ENCODE data around the gene TRIM2. TPM values are rescaled to one million over a fixed set of nuclear protein-coding genes. Genes with fewer than 3 reads are reported as not detected.
A peak's percentile ranks its signal among the peaks of the same experiment; 100 is the strongest.

Gene TRIM2
- total RNA-seq, 8 experiments from 2014 or later, result 41.9 to 184 (median 133) TPM

GRCh38 chr4:153261461-153261860, 57.2 kb downstream of the TRIM2 start:
- H3K4me3 ChIP-seq, result peak overlapping the region in 3 of 5 donors; percentile 41 to 64 (median 43)
- H3K27ac ChIP-seq, result peak overlapping the region; percentile 59 to 73
- WGBS, 10 experiments, result 27 to 100% (median 100%) methylated on average over 1 to 2 of the region's 2 CpGs; no CpG with 5 or more reads in 1 of the 10 experiments
- in situ Hi-C loops (cut with MboI; ENCODE audit: low pct_unique_long_range_greater_than_20kb in 2 of 9, low sequenced_read_pairs in 9 of 9, unreplicated experiment in 9 of 9), result loop anchor here in 1 of 9 experiments (25.0 kb wide), 1 partner anchor 99 kb away; no protein-coding TSS in a partner anchor
- peaks cover 21% of the 10 kb centered on the region in 2 donors for H3K4me1 ChIP-seq (replicated peaks in 1 of 2)
- ATAC-seq (replicated peaks in 6 of 8), result no peak

- WGBS, 10 experiments, result 6 to 100% (median 80%) methylated on average over 1 to 2 of the region's 2 CpGs
- in situ Hi-C loops (cut with MboI; ENCODE audit: low pct_unique_long_range_greater_than_20kb in 2 of 9, low sequenced_read_pairs in 9 of 9, unreplicated experiment in 9 of 9), result loop anchor here in 1 of 9 experiments (25.0 kb wide), 1 partner anchor 100 kb away; no protein-coding TSS in a partner anchor
- H3K27ac ChIP-seq, result no peak overlapping the region
- peak overlapping the region in 2 of 5 donors; percentile 41 to 64 for H3K4me3 ChIP-seq
- ATAC-seq (replicated peaks in 6 of 8), result no peak
- H3K4me1 ChIP-seq (replicated peaks in 1 of 2), result peaks cover 17 to 19% of the 10 kb centered on the region in 2 donors
These were observed 57.7 kb downstream of the TRIM2 start for GRCh38 chr4:153261914-153262313.

DNA sequence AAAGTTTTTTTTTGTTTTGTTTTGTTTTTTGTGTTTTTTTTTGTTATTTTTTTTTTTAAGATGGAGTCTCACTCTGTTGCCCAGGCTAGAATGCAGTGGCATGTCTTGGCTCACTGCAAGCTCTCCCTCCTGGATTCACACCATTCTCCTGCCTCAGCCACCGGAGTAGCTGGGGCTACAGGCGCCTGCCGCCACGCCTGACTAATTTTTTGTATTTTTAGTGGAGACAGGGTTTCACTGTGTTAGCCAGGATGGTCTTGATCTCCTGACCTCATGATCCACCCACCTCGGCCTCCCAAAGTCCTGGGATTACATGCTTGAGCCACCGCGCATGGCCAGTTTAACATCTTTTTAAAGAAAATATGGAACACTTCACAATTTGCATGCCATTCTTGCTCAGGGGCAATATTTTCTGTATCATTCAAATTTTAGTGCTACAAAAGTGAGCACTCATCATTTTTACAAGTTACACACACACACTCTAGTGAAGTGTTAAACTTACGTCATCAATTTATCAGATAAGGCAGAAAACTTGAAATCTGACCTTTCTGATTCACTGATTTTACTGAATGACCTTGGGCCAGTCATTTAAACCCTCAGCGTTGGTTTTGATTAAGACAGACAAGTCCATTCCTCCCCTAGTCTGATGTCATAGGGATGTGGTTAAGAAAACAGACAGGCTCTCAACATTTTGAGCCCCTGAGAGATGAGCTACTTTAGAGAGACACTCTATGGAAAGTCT, 61.2 kb downstream of the TRIM2 start:
- no peak overlapping the region for H3K4me3 ChIP-seq
- 30 to 92% (median 84%) methylated on average over 2 to 5 of the region's 9 CpGs for WGBS, 10 experiments
- peaks cover 31 to 37% of the 10 kb centered on the region in 2 donors for H3K4me1 ChIP-seq (replicated peaks in 1 of 2)
- ATAC-seq (replicated peaks in 6 of 8), result peak in 1 of 8 experiments; percentile 20
- H3K27ac ChIP-seq, result no peak overlapping the region
- in situ Hi-C loops (cut with MboI; ENCODE audit: low pct_unique_long_range_greater_than_20kb in 2 of 9, low sequenced_read_pairs in 9 of 9, unreplicated experiment in 9 of 9), result loop anchor here in 1 of 9 experiments (25.0 kb wide), 1 partner anchor 103 kb away; no protein-coding TSS in a partner anchor

DNA sequence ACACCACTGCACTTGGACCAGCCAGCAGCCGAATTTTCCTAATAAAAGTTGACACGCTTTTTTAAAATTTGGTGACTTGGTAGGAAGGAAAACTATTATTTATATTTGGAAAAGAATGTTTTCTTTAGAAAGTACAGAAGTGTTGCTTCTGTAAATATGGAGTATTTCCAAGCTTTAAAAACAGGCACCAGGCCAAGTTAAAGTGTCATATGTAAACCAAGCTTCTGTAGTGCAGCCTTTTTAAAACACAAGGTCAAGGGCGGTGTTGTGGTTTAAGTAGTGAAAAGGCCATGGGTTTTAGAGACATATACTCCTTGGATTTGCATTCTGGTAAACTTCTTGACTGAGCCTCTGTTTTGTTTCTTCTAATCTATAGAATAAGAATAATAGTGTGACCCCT, 62.7 kb downstream of the TRIM2 start:
- no peak overlapping the region for H3K27ac ChIP-seq
- WGBS, 10 experiments, result 92 to 100% (median 100%) methylated on average over 1 to 3 of the region's 3 CpGs; no CpG with 5 or more reads in 1 of the 10 experiments
- H3K4me3 ChIP-seq, result no peak overlapping the region
- in situ Hi-C loops (cut with MboI; ENCODE audit: low pct_unique_long_range_greater_than_20kb in 2 of 9, low sequenced_read_pairs in 9 of 9, unreplicated experiment in 9 of 9), result loop anchor here in 1 of 9 experiments (25.0 kb wide), 1 partner anchor 105 kb away; no protein-coding TSS in a partner anchor
- peak in 1 of 8 experiments; percentile 45 for ATAC-seq (replicated peaks in 6 of 8)
- peaks cover 19 to 23% of the 10 kb centered on the region in 2 donors for H3K4me1 ChIP-seq (replicated peaks in 1 of 2)

- H3K4me1 ChIP-seq (replicated peaks in 1 of 2), result peaks cover 19 to 20% of the 10 kb centered on the region in 2 donors
- H3K27ac ChIP-seq, result no peak overlapping the region
- no peak overlapping the region for H3K4me3 ChIP-seq
- 82 to 100% (median 91%) methylated on average over 1 to 7 of the region's 7 CpGs; no CpG with 5 or more reads in 1 of the 10 experiments for WGBS, 10 experiments
- in situ Hi-C loops (cut with MboI; ENCODE audit: low pct_unique_long_range_greater_than_20kb in 2 of 9, low sequenced_read_pairs in 9 of 9, unreplicated experiment in 9 of 9), result loop anchor here in 1 of 9 experiments (25.0 kb wide), 1 partner anchor 106 kb away; no protein-coding TSS in a partner anchor
- ATAC-seq (replicated peaks in 6 of 8), result no peak
These were observed 63.6 kb downstream of the TRIM2 start for GRCh38 chr4:153267890-153268289.

- Histone ChIP-seq H3K4me3 (no peak overlapping the region), H3K27ac (no peak overlapping the region), H3K4me1 (replicated peaks in 1 of 2) (peaks cover 19 to 20% of the 10 kb centered on the region in 2 donors)
- in situ Hi-C loops (cut with MboI; ENCODE audit: low pct_unique_long_range_greater_than_20kb in 2 of 9, low sequenced_read_pairs in 9 of 9, unreplicated experiment in 9 of 9), result loop anchor here in 1 of 9 experiments (25.0 kb wide), 1 partner anchor 106 kb away; no protein-coding TSS in a partner anchor
- ATAC-seq (replicated peaks in 6 of 8), result no peak
- 60 to 100% (median 78%) methylated on average over 1 to 4 of the region's 4 CpGs for WGBS, 10 experiments
These were observed 64.1 kb downstream of the TRIM2 start for GRCh38 chr4:153268295-153268694.

DNA sequence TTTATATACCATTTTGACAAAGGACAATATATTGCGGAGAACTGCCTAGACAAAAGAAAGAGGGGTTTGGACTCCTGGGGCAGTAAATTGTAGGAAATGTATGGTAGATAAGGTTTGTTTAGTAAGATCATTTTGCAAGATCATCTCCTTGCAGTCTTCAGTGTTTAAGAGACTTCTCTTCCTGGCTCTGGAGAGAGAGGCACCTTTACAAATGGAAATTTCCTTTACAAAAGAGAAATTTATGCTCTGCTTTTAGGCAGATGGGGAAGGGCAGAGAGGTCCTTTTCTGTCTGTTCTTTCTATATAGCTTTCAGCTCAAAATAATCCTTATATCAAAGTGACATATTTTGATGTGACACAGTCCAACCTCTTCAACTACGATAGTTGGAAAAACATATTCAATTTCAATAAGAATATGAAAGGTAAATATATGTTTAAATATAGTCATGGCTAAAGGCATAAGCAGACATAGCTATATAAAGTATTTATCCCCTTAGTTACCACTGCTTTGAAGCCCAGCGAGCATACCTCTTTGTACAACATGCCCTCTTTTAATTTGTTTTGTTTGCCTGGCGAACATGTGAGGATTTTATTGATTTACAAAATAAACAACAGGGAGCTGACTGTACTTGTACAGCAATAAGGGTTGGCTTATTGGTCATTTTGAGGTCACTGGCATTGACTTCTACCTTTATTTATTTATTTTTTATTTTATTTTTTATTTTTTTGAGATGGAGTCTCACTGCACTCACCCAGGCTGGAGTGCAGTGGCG, 65.2 kb downstream of the TRIM2 start:
- H3K4me3 ChIP-seq, result no peak overlapping the region

GRCh38 chr4:153270361-153270760, 66.1 kb downstream of the TRIM2 start:
- WGBS, 10 experiments, result 67 to 100% (median 93%) methylated on average over 1 to 6 of the region's 6 CpGs
- Histone ChIP-seq H3K27ac (no peak overlapping the region), H3K4me3 (no peak overlapping the region), H3K4me1 (replicated peaks in 1 of 2) (peaks cover 17 to 23% of the 10 kb centered on the region in 2 donors)
- no peak for ATAC-seq (replicated peaks in 6 of 8)
- in situ Hi-C loops (cut with MboI; ENCODE audit: low pct_unique_long_range_greater_than_20kb in 2 of 9, low sequenced_read_pairs in 9 of 9, unreplicated experiment in 9 of 9), result loop anchor here in 1 of 9 experiments (25.0 kb wide), 1 partner anchor 108 kb away; no protein-coding TSS in a partner anchor

More for the DNA sequence above, 65.2 kb downstream of the TRIM2 start:
- WGBS, 10 experiments, result 29 to 100% (median 74%) methylated on average over 1 to 5 of the region's 5 CpGs
- peaks cover 17 to 21% of the 10 kb centered on the region in 2 donors for H3K4me1 ChIP-seq (replicated peaks in 1 of 2)
- peak in 3 of 8 experiments; percentile 15 to 32 (median 19) for ATAC-seq (replicated peaks in 6 of 8)
- H3K27ac ChIP-seq, result no peak overlapping the region
- in situ Hi-C loops (cut with MboI; ENCODE audit: low pct_unique_long_range_greater_than_20kb in 2 of 9, low sequenced_read_pairs in 9 of 9, unreplicated experiment in 9 of 9), result loop anchor here in 1 of 9 experiments (25.0 kb wide), 1 partner anchor 107 kb away; no protein-coding TSS in a partner anchor

GRCh38 chr4:153271820-153272219, 67.6 kb downstream of the TRIM2 start:
- in situ Hi-C loops (cut with MboI; ENCODE audit: low pct_unique_long_range_greater_than_20kb in 2 of 9, low sequenced_read_pairs in 9 of 9, unreplicated experiment in 9 of 9), result loop anchor here in 1 of 9 experiments (25.0 kb wide), 1 partner anchor 110 kb away; no protein-coding TSS in a partner anchor
- H3K27ac ChIP-seq, result no peak overlapping the region
- peaks cover 17 to 23% of the 10 kb centered on the region in 2 donors for H3K4me1 ChIP-seq (replicated peaks in 1 of 2)
- 67 to 100% (median 98%) methylated on average over 2 of the region's 2 CpGs; no CpG with 5 or more reads in 6 of the 10 experiments for WGBS, 10 experiments
- no peak overlapping the region for H3K4me3 ChIP-seq
- ATAC-seq (replicated peaks in 6 of 8), result no peak

- ATAC-seq (replicated peaks in 6 of 8), result no peak
These were observed 69.5 kb downstream of the TRIM2 start for GRCh38 chr4:153273751-153274150.

GRCh38 chr4:153274967-153275366, 70.7 kb downstream of the TRIM2 start:
- H3K27ac ChIP-seq, result no peak overlapping the region
- H3K4me3 ChIP-seq, result no peak overlapping the region
- H3K4me1 ChIP-seq (replicated peaks in 1 of 2), result peaks cover 0 to 4% of the 10 kb centered on the region in 2 donors
- in situ Hi-C loops (cut with MboI; ENCODE audit: low pct_unique_long_range_greater_than_20kb in 2 of 9, low sequenced_read_pairs in 9 of 9, unreplicated experiment in 9 of 9), result loop anchor here in 1 of 9 experiments (25.0 kb wide), 1 partner anchor 113 kb away; no protein-coding TSS in a partner anchor
- WGBS, 10 experiments, result 80 to 100% (median 94%) methylated on average over 1 to 2 of the region's 2 CpGs; no CpG with 5 or more reads in 1 of the 10 experiments
- peak in 2 of 8 experiments; percentile 20 to 48 for ATAC-seq (replicated peaks in 6 of 8)

More at GRCh38 chr4:153273751-153274150, 69.5 kb downstream of the TRIM2 start:
- in situ Hi-C loops (cut with MboI; ENCODE audit: low pct_unique_long_range_greater_than_20kb in 2 of 9, low sequenced_read_pairs in 9 of 9, unreplicated experiment in 9 of 9), result loop anchor here in 1 of 9 experiments (25.0 kb wide), 1 partner anchor 111 kb away; no protein-coding TSS in a partner anchor
- 89 to 100% (median 100%) methylated on average over 1 of the region's 1 CpG; no CpG with 5 or more reads in 5 of the 10 experiments for WGBS, 10 experiments
- no peak overlapping the region for H3K4me3 ChIP-seq
- H3K27ac ChIP-seq, result no peak overlapping the region
- peaks cover 8 to 16% of the 10 kb centered on the region in 2 donors for H3K4me1 ChIP-seq (replicated peaks in 1 of 2)

All from motor neuron (in vitro differentiated cells).